ENCODE measurements around the gene SYNE2. TPM values are rescaled to one million over a fixed set of nuclear protein-coding genes. Genes with fewer than 3 reads are reported as not detected.

The SYNE2 gene
- total and polyA plus RNA-seq, 2 of the 8 experiments (the other 6 are each of a cell fraction or from before 2014, with no cell fraction given): 32.6 to 46.1 TPM

GRCh38 chr14:63867933-63868921 lies 15.4 kb downstream of the SYNE2 start (continued):
- TF ChIP-seq RFX5 (IDR thresholded peaks at IDR 0.05; ENCODE audit: borderline replicate concordance, low read depth, low read length) (no peak), TAF1 (IDR thresholded peaks at IDR 0.05; ENCODE audit: low read depth, low read length) (no peak), CBX5 (IDR thresholded peaks at IDR 0.05; ENCODE audit: low read depth, low read length) (no peak), CHD7 (IDR thresholded peaks at IDR 0.05; ENCODE audit: insufficient replicate concordance, low read length) (no peak), ZNF274 (IDR thresholded peaks at IDR 0.05; ENCODE audit: borderline replicate concordance, extremely low read depth, low read length) (no peak), SRF (IDR thresholded peaks at IDR 0.05; ENCODE audit: low read depth, low read length) (no peak), SIN3A (conservative IDR thresholded peaks at IDR 0.05 in 1 of 2, IDR thresholded peaks at IDR 0.05 in 1 of 2; ENCODE audit: low read depth in 1 of 2, low read length in 2 of 2) (no peak)

All from H1 (cell line).